ENCODE measurements around the gene PDGFA. TPM values are rescaled to one million over a fixed set of nuclear protein-coding genes. Genes with fewer than 3 reads are reported as not detected.

PDGFA gene
- total and polyA plus RNA-seq, 12 donors = 2.9 to 28.6 (median 13.6) TPM

- 95 to 100% (median 96%) methylated on average over 3 to 12 of the region's 12 CpGs; no CpG with 5 or more reads in 1 of the 4 donors for whole genome bisulfite sequencing, 4 donors
- Histone ChIP-seq H3K9me3 (replicated peaks in 1 of 3) (no peaks in the 10 kb centered on the region), H3K4me3 (no peak overlapping the region), H3K36me3 (replicated peaks in 1 of 2) (no peaks in the 10 kb centered on the region), H3K27me3 (no peaks in the 10 kb centered on the region), H3K4me1 (replicated peaks in 1 of 2) (peaks cover 5 to 13% of the 10 kb centered on the region in 2 donors), H3K27ac (no peak overlapping the region)
- intact Hi-C loops (cut with DNase I) = no loop called here
- TF ChIP-seq POLR2A (IDR thresholded peaks at IDR 0.05) = no peak
- no peak for TF ChIP-seq CTCF (IDR thresholded peaks at IDR 0.05)
- DNase-seq = no peak
Observed at GRCh38 chr7:536231-536630, 16.6 kb upstream of the PDGFA start.

- WGBS, 4 donors = 83 to 98% (median 89%) methylated on average over 5 to 10 of the region's 10 CpGs
- DNase-seq = no peak
- peaks cover 5 to 13% of the 10 kb centered on the region in 2 donors for H3K4me1 ChIP-seq (replicated peaks in 1 of 2)
- no peaks in the 10 kb centered on the region for H3K36me3 ChIP-seq (replicated peaks in 1 of 2)
- no peak overlapping the region for H3K27ac ChIP-seq
- intact Hi-C loops (cut with DNase I) = no loop called here
- no peaks in the 10 kb centered on the region for H3K27me3 ChIP-seq
- TF ChIP-seq POLR2A (IDR thresholded peaks at IDR 0.05) (no peak), CTCF (IDR thresholded peaks at IDR 0.05) (no peak)
- no peak overlapping the region for H3K4me3 ChIP-seq
- H3K9me3 ChIP-seq (replicated peaks in 1 of 3) = no peaks in the 10 kb centered on the region
Observed at GRCh38 chr7:534959-535358, 15.3 kb upstream of the PDGFA start.

GRCh38 chr7:534075-534474 is 14.4 kb upstream of the PDGFA start:
- Histone ChIP-seq H3K9me3 (replicated peaks in 1 of 3) (no peaks in the 10 kb centered on the region), H3K36me3 (replicated peaks in 1 of 2) (no peaks in the 10 kb centered on the region), H3K4me1 (replicated peaks in 1 of 2) (peaks cover 5 to 13% of the 10 kb centered on the region in 2 donors), H3K27ac (no peak overlapping the region), H3K27me3 (no peaks in the 10 kb centered on the region), H3K4me3 (no peak overlapping the region)
- intact Hi-C loops (cut with DNase I) = no loop called here
- no peak for DNase-seq
- WGBS, 4 donors = 83 to 97% (median 93%) methylated on average over 8 of the region's 8 CpGs
- no peak for TF ChIP-seq CTCF (IDR thresholded peaks at IDR 0.05)
- TF ChIP-seq POLR2A (IDR thresholded peaks at IDR 0.05) = no peak

GRCh38 chr7:533266-533665 is 13.6 kb upstream of the PDGFA start:
- intact Hi-C loops (cut with DNase I) = no loop called here
- TF ChIP-seq POLR2A (IDR thresholded peaks at IDR 0.05) (no peak), CTCF (IDR thresholded peaks at IDR 0.05) (no peak)
- no peaks in the 10 kb centered on the region for H3K9me3 ChIP-seq (replicated peaks in 1 of 3)
- DNase-seq = no peak
- H3K36me3 ChIP-seq (replicated peaks in 1 of 2) = no peaks in the 10 kb centered on the region
- WGBS, 4 donors = 59 to 70% (median 67%) methylated on average over 12 to 17 of the region's 17 CpGs
- H3K4me3 ChIP-seq = no peak overlapping the region
- peaks cover 5 to 8% of the 10 kb centered on the region in 2 donors for H3K4me1 ChIP-seq (replicated peaks in 1 of 2)
- no peak overlapping the region for H3K27ac ChIP-seq
- no peaks in the 10 kb centered on the region for H3K27me3 ChIP-seq
